DMS79 treated with DMSO at 0.1 percent for 48 hours (cell line): ENCODE measurements around the gene CNOT4.
A peak's percentile ranks its signal among the peaks of the same experiment; 100 is the strongest.
"Not testable (repeated sequence)": the region's sequence is repeated elsewhere in the genome, so short reads cannot be mapped to it uniquely, and the experiment has no call there.

ENCODE experiments used
- DNase-seq: peaks from one replicate; lab custom pipeline; 2025; lab: John Stamatoyannopoulos, UW

The CNOT4 gene

DNA sequence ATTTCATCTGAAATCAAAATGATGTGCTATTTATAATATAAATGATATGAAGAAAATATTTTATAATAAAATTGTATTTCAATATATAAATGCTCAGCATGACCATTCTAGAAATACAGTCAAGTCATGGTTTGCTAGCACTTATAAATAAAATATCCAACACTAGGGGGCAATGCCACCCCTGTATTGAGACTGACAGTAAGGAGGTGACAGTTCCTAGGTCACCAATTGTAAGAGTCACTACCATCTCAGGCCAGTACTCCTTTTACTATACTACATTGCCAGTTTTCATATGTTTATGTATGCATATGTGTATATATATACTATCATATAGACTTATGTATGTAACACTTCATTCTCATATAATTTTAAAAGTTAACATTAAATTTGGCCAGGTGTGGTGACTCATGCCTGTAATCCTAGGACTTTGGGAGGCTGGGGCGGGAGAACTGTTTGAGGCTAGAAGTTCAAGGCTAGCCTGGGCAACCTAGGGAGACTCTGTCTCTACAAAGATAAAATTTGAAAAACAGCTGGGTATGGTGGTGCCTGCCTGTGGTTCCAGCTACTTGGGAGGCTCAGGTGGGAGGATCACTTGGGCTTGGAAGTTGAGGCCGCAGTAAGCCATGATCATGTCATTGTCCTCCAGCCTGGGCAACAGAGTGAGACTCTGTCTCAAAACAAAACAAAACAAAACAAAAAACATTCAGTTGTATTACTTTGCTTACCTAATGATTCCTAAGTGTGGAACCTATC is 2.4 kb upstream of the CNOT4 start:
- DNase-seq: peak; percentile 36

- no peak for DNase-seq
Observed at GRCh38 chr7:135510592-135511183, 786 bp upstream of the CNOT4 start.

DNA sequence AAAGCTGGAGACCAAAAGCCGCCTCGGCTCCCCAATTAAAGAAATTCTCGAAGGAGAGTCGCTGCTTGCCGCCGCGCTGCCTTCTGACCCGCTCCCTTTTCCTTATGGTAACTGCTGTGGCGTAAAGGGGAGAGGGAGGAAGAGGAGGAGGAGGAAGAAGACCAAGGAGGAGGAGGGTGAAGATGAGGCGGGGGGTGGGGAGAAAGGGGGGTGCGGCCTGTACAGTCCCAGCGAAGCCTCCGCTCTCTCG is 388 bp downstream of the CNOT4 start:
- peak; percentile 40 for DNase-seq

DNA sequence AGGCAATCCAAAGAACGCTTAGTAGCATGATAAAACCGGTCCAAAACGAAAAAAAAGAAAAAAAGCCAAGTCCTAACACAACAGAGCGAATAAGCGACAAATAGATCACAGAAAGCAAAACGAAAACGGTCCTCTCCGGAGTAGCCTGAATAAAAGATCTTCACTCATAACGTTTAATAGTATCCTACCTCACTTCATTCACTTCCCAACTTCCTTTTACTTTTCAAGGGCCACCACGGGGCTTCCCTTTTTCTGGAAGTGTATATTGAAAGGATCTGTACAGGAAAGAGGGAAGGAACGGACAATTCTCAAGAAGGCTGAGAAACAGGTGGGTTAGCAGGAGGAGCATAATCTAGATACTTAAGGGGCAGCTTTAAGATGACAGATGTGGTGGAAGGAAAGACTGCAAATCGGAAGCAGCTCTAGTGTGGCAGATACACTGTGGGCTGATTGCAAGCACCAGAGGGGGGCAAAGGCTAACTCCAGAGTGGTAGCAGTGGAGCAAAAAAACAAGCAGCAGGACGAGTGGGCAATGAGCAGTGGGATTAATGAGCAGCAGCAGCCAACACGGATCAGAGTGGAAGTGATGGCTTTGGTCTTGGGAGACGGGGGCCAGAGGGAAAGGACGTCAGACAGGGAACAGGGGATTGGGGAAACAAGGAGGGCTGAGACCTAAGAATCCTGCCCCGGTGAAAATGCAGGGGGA is 866 bp downstream of the CNOT4 start:
- peak; percentile 55 for DNase-seq

DNA sequence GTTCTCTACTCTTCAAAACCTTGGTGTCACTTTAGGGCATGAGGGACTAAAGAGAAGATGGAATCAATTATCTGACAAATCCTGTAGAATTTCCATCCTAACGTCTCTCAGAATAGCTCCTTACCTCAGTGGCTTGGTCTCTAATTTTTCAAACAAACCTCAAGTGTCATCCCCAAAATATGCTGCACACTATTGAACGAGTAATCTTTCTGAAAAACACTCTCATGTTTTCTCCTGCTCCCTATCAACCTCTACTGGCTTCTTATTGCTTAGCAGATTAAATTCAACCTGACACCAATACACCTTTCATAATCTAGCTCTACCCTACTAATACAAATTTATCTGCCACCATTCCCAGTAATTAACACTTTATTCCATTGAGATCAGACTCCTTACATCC is 8.5 kb downstream of the CNOT4 start:
- DNase-seq: no peak

- no peak for DNase-seq
Observed at GRCh38 chr7:135499818-135500217, 10.1 kb downstream of the CNOT4 start.

- not testable (repeated sequence) for DNase-seq
Observed at GRCh38 chr7:135497161-135497560, 12.7 kb downstream of the CNOT4 start.

DNA sequence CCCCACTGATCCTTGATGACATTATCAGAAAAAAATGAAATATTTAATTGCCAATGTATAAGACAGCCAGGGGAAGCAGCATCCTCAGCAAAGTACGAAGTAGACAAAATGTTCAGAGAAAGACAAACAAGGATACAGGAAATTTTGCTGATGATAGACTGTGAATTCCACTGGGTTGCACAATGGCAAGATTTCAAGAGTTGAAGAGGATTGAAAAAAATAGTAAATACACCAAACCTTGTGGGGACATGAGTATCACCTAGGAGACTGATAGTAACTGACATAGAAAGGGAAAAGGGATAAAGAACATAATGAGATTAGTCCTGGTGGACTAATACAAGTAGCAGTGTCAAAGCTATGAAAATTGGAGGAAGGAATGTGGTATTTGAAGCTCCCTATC is 16.5 kb downstream of the CNOT4 start:
- no peak for DNase-seq

DNA sequence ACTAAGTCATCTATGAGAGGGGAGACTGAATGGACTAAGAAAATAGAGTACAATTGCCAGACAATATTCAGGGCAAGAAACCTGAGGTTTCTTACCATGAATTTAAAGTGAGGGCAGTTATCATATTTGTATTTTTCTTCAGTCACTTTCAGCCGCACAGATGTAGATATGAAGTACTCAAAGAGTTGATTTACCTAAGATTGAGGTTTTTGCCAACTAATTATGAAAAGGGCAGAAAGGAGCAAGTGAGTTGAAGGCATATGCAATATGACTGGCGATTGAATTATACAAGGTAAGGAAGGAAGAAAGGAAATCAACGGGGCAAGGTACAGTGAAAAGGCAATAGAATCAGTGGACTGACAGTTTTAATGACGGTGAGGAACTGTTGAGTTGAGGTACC is 17.8 kb downstream of the CNOT4 start:
- DNase-seq: no peak

DNA sequence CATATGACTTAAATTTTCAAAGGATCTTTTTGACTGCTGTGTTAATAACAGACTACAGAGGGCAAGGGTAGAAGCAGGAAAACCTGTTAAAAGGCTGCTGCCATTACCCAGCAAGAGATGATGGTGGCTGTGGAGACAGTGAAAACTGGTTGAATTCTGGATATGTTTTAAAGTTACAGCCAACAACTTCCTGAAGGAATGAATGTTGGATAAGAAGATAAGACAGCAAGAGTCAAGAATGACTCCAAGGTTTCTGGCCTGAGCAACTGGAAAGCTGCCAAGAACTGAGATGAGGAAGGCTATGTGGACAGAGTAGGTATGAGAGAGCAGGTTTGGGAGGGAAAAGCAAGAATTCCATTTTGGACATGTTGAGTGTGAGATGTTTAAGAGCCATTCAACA is 19.1 kb downstream of the CNOT4 start:
- no peak for DNase-seq

GRCh38 chr7:135489791-135490190 is 20.1 kb downstream of the CNOT4 start:
- DNase-seq: no peak

DNA sequence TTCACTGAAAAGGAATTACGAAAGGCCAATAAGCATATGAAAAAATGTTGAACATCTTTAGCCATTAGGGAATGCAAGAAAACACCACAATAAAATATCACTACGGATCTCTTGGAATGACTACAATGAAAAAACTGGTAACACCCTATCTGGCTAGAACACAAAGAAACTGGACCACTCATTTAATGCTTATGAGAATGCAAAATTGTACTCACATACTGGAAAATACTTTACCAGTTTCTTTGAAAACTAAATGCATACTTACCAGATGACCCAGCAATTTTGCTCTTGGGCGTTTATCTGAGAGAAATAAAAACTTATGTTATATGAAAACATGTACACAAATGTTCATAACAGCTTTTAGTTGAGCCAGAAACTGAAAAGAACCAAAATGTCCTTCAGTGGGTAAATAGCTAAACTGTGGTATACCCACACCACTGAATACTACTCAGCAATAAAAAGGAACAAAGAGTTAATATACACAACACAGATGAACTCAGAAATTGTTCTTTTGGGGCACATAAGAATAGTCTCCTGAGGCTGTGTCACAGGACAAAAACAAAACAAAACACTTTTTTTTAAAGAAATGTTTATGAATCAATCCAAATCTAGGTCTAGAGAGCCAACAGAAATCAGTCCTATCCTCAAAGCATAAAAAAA is 23.5 kb downstream of the CNOT4 start:
- DNase-seq: no peak

- DNase-seq: no peak
Observed at GRCh38 chr7:135481598-135481979, 28.3 kb downstream of the CNOT4 start.

- no peak for DNase-seq
Observed at GRCh38 chr7:135480966-135481597, 28.8 kb downstream of the CNOT4 start.

GRCh38 chr7:135475521-135475920 is 34.4 kb downstream of the CNOT4 start:
- no peak for DNase-seq

GRCh38 chr7:135469705-135470104 is 40.2 kb downstream of the CNOT4 start:
- not testable (repeated sequence) for DNase-seq

GRCh38 chr7:135467207-135467711 is 42.6 kb downstream of the CNOT4 start:
- DNase-seq: no peak

DNA sequence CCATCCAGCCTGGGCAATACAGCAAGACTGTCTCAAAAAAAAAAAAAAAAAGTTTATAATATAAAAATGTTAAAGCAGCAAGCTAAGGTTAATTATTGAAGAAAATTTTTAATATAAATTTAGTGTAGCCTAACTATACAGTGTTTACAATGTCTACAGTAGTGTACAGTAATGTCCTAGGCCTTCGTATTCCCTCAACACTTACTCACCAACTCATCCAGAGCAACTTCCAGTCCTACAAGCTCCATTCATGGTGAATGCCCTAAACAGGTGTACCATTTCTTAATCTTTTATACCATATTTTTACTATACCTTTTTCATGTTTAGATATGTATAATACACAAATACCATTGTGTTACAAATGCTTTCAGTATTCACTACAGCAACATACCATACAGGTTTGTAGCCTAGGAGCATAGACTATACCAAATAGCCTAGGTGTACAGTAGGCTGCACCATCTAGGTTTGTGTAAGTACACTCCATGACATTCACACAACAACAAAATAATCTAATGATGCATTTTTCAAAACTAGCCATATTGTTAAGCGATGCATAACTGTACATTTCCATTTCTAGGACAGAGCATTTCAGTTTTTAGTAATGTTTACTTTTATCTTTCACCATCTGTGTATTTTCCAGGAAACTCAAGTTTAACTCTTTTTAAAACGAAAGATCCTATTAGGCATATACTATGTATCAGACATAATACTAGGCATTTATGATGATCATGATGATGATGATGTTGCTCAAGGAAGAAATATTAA is 43.3 kb downstream of the CNOT4 start:
- no peak for DNase-seq

GRCh38 chr7:135463908-135464307 is 46.0 kb downstream of the CNOT4 start:
- DNase-seq: no peak

- DNase-seq: no peak
Observed at GRCh38 chr7:135459951-135460567, 49.8 kb downstream of the CNOT4 start.

DNA sequence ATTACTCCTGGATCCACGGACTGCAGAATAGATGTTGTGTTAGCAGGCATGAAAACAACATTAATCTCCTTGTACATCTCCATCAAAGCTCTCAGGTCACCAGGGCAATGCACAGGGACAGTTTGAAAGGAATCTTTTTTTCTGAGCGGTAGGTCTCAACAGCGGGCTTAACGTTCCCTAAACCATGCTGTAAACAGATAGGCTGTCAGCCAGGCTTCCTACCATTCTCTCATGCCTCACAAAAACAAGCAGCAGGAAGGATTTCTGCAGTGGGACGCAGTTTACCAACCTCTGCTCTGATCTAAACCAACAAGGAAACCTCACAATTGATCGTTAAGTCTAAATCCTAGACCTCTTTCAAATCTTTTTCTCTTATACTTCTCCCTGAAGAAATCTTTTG is 50.8 kb downstream of the CNOT4 start:
- DNase-seq: no peak
